ENCODE results near the gene ARHGEF1.

The ARHGEF1 gene

GRCh38 chr19:41882568-41883462 lies at the start of gene ARHGEF1:
Gene ARHGEF1 (plus strand): TSS chr19:41883184. CDS start chr19:41888083, 4,899 bp downstream.
- DNase-seq (ENCODE audit: low read depth in 2 of 2), result peak in 1 of 2 donors; percentile 36

GRCh38 chr19:41837981-41838708 lies 44.8 kb upstream of the ARHGEF1 start:
- DNase-seq (ENCODE audit: low read depth in 2 of 2), result no peak

GRCh38 chr19:41839211-41839610 lies 43.8 kb upstream of the ARHGEF1 start:
- DNase-seq (ENCODE audit: low read depth in 2 of 2), result no peak

GRCh38 chr19:41843371-41843770 lies 39.6 kb upstream of the ARHGEF1 start:
- no peak for DNase-seq (ENCODE audit: low read depth in 2 of 2)

GRCh38 chr19:41844601-41845000 lies 38.4 kb upstream of the ARHGEF1 start, which contains the start of gene LYPD4:
Gene LYPD4 (minus strand): TSS chr19:41844683. CDS start chr19:41839285, 5,398 bp downstream.
- no peak for DNase-seq (ENCODE audit: low read depth in 2 of 2)

- DNase-seq (ENCODE audit: low read depth in 2 of 2), result no peak
Observed at GRCh38 chr19:41845001-41845050, 38.2 kb upstream of the ARHGEF1 start, which contains the start of gene DMRTC2. Gene DMRTC2 (plus strand): TSS chr19:41845042. CDS start chr19:41847429, 2,387 bp downstream.

GRCh38 chr19:41845051-41845590 lies 37.9 kb upstream of the ARHGEF1 start:
- no peak for DNase-seq (ENCODE audit: low read depth in 2 of 2)

- no peak for DNase-seq (ENCODE audit: low read depth in 2 of 2)
Observed at GRCh38 chr19:41847351-41848105, 35.5 kb upstream of the ARHGEF1 start.

GRCh38 chr19:41848666-41849065 lies 34.3 kb upstream of the ARHGEF1 start:
- DNase-seq (ENCODE audit: low read depth in 2 of 2), result no peak

- DNase-seq (ENCODE audit: low read depth in 2 of 2), result no peak
Observed at GRCh38 chr19:41849067-41849466, 33.9 kb upstream of the ARHGEF1 start.

- no peak for DNase-seq (ENCODE audit: low read depth in 2 of 2)
Observed at GRCh38 chr19:41850381-41850780, 32.6 kb upstream of the ARHGEF1 start.

GRCh38 chr19:41851456-41851855 lies 31.5 kb upstream of the ARHGEF1 start:
- no peak for DNase-seq (ENCODE audit: low read depth in 2 of 2)

GRCh38 chr19:41853344-41853743 lies 29.6 kb upstream of the ARHGEF1 start:
- no peak for DNase-seq (ENCODE audit: low read depth in 2 of 2)

GRCh38 chr19:41853768-41854167 lies 29.2 kb upstream of the ARHGEF1 start:
- no peak for DNase-seq (ENCODE audit: low read depth in 2 of 2)

GRCh38 chr19:41859213-41859617 lies 23.8 kb upstream of the ARHGEF1 start:
- no peak for DNase-seq (ENCODE audit: low read depth in 2 of 2)

GRCh38 chr19:41859618-41860418 lies 23.2 kb upstream of the ARHGEF1 start, which contains the start of gene RPS19:
Gene RPS19 (plus strand): TSS chr19:41860255. CDS start chr19:41860775, 520 bp downstream.
- peak; percentile 96 for DNase-seq (ENCODE audit: low read depth in 2 of 2)

GRCh38 chr19:41860419-41861115 lies 22.4 kb upstream of the ARHGEF1 start:
- DNase-seq (ENCODE audit: low read depth in 2 of 2), result no peak

GRCh38 chr19:41861116-41861768 lies 21.7 kb upstream of the ARHGEF1 start:
- DNase-seq (ENCODE audit: low read depth in 2 of 2), result no peak

GRCh38 chr19:41861846-41862245 lies 21.1 kb upstream of the ARHGEF1 start:
- no peak for DNase-seq (ENCODE audit: low read depth in 2 of 2)

GRCh38 chr19:41862445-41862986 lies 20.5 kb upstream of the ARHGEF1 start:
- DNase-seq (ENCODE audit: low read depth in 2 of 2), result no peak

Measured in stimulated activated CD8-positive, alpha-beta memory T cell treated with anti-CD3 and anti-CD28 coated beads, Interleukin-15, amount 100 ng/mL, for 4 hours (primary cell).